Stimulated activated CD4-positive, alpha-beta T cell treated with anti-CD3 and anti-CD28 coated beads, Interleukin-15, amount 100 ng/mL, for 1 hour (primary cell): ENCODE measurements around the gene CDH8.
"Not testable (repeated sequence)": the region's sequence is repeated elsewhere in the genome, so short reads cannot be mapped to it uniquely, and the experiment has no call there.

Experiments
- DNase-seq, 2 donors: peaks; one replicate each; pipeline ENCODE4 v3.0.0-alpha.2; 2020; ENCODE audit warnings: low read depth in 1 of 2, low spot score in 1 of 2

Gene CDH8

DNA sequence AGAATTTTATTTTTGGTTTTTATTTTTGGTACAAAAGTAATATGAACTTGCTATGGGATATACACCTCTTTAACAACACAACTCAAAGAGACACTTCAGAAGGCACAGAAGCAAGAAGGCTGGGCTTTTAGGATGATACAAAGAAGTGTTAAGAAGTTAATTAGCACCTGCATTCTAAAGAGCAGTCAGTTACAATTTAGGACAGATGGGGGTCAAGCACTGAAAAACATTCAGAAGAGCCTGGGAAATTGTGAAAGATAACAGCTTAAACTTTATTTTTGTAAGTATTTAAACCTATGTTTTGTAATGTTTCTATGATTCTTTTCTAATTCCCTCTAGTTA lies 163.5 kb downstream of the CDH8 start:
- DNase-seq: no peak

DNA sequence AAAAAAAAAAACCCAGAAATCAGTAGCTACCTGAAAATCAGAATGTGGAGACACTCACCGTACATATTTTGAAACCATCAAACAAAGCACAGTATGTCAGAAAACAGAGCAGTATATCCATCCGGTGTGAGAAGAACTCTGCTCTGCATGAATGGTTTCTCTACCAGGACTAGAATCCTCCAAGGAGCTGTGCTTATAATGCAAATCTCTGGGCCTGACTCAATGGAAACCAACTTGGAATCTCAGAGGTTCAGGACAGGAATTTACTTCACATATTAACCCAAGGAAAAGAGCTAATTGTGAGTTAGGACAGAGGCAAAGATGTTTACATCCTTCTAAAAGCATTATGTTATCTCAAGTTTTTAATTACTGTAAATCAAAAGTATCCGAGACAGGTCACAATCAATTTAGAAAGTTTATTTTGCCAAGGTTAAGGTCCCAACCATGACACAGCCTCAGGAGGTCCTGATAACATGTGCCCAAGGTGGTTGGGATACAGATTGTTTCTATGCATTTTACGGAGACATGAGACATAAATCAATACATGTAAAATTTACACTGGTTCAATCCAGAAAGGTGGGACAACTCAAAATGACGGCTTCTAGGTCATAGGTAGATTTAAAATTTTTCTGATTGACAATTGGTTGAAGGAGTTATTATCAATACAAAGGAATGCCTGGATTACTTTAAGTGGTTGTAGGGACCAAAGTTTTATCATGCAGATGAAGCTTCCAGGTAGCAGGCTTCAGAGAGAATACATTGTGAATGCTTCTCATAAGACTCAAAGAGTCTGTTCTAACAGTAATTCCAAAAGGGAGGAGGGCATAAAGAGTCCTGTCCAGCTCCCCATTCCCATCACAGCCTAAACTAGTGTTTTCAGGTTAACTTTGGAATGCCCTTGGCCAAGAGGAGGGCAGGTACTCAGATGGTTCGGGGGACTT lies 164.1 kb downstream of the CDH8 start:
- DNase-seq: no peak

DNA sequence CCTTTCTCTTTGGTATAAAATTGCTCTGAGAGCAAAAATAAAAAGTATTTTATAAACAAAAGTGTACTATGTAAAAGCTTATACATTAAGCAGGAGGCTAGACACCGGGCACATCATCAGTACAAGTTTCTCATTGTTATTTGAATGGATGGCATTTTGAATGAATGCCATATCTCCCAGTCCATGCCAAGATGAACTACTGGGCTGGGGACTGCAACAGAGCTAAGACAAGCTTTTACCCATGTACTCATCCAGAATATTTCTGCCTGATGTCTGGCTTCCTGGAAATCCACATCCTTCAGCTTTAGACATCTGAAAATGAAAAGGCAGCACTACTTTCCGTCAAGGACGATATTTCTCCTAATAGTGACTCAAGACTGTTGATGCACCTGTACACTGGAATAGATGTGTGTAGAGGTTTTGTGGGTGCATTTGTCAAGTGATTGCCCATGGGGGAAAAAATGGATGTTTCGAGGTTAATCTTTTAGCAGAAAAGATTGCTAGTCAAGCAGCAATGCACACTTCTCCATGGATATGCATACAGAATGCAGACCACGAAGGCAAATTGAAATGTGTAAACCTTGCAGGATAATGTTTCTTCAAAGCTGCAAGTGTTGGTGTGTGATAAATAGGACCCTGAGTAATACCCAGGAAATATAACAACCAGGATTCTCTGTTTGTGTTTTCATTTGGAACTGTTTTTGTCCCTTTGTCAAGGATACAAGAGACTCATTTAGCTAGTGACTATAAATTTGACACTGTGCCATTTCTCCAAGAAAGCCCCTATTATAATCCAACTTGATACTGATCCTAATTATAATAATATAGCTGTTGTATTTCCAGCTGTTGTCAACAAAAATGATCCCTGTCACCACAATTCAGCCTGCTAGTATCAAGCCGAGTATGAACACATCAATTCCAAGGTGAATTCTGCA lies 173.8 kb downstream of the CDH8 start:
- no peak for DNase-seq

DNA sequence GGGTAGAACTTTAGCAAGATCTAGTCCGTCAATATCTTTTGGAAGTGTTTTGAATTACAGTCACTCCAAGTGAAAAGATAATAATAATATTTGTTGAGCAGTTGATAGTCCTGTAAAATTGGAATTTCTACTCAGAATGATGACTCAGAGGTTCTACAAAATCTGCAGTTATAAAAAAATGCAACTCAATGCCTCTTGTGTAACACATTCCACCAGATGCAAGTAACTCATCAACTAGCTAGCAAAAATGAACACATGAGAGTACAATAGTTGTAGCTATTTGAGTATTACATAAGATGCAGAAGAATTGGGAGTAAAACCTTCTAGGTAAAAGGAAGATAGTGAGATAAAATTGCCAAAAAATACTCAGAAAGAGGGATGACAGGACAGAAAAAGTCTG lies 177.2 kb downstream of the CDH8 start:
- no peak for DNase-seq

DNA sequence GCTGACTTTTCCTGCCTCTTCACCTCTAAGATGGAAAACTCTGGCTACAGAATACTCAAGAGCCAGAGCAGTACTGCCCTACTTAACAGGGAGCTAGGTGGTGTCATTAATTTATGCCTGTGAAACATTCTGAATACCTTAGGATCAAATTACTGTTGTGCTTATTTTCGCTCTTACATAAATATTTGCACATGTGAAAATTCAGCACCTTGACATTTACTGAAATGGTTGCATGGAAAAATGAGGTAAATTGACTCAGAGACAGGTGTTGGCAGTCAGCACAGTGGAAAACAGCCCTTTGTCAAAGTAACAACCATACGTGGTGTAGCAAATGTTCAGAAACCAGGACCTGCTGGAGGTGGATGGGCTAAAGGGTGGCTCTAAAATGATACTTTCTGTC lies 193.6 kb downstream of the CDH8 start:
- DNase-seq: no peak

DNA sequence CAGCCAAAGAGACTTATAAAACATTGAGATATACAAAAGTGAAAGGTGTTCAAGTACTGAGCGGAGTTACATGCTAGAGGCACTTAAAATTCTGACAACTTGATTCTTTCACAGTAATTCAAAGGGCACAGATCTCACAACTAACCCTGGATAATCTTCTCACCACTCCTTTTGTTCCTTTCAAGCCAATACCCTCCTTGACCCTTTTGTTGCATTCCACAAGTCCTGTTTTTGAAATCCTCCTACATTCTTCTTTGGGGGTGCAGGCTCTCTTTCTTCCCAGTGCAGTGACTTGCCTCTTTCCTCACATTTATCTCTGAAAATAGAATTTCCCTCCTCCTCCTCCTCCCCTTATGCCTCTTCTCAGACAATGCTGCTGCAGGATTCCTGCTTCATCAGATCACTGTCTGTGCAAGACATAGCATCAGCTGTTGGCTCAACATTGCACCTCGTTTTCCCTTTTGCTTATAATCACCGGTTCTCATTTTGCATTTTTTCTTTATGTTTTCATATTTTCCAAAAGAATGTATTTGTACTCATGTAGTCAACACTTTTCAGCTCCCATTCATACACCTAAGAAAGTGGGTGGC lies 199.3 kb downstream of the CDH8 start:
- no peak for DNase-seq

DNA sequence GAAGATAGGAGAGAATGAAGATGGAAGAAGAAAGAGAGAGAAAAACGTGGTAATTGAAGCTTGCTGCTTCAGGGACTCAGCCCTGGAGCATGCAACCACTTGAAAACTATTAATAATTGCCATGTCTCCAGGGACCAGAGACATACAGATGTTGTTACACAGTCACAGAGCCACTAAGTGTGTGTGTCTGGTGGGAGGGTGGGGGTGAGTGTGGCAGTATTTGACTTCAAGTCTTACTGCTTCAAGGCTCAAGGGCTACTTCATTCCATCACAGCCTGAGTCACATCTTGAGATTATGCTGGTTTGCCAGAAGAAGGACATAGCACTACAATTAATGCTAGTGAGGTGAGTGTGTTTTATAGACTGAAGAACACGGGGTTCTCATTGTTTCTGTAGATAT lies 202.2 kb downstream of the CDH8 start:
- no peak for DNase-seq

DNA sequence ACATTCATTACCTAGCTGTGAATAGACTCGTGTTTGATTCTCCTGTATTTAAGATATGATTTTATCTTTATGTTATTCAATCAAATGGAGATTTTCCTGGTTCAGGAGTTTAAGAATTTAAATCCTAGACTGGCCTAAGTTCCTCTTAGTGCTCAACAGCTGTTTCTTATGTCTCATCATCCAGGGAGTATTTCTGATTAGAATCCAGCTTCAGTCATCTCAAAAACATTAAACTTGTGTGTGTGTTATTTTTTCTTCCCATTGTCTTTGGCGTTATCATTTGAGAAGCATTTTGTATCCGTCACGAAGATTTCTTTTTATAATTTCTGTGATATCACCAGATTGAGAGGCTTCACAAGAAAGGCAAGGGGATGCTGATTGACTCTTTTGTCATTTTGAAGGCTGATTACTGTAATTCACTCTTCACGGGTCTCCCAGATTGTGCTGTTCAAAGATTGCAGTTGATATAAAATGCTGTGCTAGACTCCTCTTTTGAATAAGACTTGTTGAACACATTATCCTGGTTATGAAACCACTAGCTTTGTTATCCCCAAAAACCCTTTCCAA lies 204.8 kb downstream of the CDH8 start:
- DNase-seq: no peak

DNA sequence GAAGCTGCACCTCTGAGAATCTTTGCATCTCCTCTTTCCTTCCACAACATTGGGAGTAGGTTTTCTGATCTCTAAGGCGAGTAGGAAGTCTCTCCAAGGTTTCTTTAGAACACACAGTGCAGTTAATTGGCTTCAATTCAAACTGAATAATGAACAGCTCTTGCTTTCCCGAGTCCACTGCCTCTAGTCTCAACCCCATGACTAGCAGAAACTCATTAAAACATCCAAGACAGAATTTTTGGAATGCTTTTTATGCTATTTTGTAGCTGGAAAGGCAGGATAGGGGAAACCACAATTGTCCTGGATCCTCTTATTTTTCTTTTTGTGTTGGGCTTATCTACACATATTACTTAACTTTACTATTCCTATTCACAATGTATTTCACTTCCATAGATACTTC lies 206.6 kb downstream of the CDH8 start:
- no peak for DNase-seq

DNA sequence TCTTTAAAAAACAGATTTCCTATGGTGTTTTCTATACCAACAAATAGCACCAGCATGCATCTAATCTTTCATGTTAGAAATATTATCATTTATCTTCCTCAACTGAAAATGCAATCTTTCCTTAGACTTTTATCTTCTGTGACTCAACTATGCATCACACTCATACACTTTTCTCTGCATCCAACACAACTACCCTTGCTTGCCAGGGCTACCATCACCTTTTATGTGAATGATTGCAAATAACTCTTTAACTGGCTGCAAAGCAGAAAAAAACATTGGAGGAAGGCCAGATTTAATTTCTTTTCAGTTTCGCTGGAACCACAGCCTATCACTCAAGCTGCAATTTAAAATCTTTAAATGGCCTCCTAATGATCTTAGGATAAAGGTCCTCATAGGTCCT lies 212.9 kb downstream of the CDH8 start:
- no peak for DNase-seq

DNA sequence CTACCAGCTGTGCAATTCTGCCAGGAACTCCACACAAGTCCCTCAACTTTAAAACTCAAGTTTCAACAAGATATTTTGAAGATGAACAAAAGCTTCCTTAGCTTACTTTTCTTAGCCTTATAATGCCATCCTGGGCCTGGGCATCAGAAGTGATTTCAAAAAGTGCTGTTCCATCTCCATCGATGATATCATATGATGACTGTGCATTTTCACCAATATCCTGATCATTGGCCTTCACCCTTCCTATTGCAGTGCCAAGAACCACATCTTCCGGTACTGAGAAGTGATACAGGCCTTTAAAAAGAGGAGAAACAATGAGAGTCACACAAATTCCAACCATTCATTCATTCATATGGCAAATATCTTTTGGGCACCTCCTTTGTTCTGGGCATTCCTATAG lies 215.4 kb downstream of the CDH8 start:
- DNase-seq: no peak

DNA sequence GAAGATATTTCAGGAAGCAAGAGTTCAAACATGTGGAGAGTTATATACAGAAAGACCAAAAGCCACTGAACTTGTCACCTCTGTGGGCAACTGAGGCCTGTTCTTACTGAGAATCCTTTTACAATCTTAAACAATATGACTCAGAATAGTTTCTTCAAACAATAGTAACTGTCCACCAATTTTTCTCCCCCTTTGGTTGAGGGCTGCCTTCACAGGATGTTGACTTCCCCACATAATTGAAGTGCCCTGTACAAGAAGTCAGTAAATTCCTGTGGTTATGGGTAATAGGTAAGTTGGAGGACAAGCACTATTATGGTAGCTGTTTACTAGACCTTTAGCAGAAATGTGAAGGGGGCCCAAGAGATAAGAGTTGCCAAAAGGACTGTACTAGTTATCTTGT lies 215.8 kb downstream of the CDH8 start:
- DNase-seq: no peak

DNA sequence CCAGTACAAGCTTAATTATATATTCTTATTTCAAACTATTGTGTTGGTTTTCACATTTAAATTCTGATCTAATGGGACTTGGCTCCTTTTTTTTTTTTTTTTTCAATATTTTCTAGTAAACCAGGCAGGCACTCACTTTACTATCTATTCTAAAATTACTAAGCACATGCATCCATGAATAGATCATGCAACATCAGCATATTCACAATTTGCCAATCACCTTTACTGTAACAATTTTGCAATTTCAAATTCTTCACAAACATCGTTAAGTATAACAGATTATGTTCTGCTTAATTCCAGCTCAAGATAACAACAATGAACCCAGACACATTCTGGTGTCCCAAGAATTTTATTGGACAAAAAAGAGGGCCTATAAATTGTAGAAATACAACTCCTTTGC lies 217.4 kb downstream of the CDH8 start:
- no peak for DNase-seq

DNA sequence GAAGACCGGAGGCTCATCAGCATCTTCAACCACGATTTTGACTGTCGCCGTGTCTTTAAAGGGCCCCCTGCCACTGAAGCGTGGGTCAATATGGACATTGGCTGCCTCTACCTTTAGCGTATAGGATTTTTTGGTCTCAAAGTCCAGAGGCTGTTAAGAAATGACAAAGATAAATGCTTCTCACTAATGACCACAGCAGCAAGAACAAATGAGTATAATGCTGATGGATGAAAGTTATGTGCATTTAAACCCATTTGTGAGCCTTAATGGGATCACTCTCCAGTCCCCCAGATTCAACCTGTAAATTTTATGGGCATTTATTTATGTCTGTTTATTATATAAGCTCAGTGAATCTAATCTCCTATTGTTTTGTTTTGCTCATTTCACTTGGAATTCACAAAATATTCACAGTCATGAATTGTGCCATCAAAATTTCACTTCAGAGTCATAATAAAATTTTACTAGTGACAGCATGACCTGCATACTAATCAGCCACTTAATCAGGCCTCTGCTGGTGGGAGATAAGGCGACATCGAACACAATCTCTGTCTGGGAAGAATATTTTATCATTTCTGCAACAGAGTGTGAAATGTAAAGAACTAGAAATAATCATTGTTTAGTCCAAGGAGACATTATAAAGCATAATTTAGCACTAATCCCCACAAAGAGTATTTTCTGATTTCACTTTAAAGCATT lies 218.5 kb downstream of the CDH8 start:
- no peak for DNase-seq

DNA sequence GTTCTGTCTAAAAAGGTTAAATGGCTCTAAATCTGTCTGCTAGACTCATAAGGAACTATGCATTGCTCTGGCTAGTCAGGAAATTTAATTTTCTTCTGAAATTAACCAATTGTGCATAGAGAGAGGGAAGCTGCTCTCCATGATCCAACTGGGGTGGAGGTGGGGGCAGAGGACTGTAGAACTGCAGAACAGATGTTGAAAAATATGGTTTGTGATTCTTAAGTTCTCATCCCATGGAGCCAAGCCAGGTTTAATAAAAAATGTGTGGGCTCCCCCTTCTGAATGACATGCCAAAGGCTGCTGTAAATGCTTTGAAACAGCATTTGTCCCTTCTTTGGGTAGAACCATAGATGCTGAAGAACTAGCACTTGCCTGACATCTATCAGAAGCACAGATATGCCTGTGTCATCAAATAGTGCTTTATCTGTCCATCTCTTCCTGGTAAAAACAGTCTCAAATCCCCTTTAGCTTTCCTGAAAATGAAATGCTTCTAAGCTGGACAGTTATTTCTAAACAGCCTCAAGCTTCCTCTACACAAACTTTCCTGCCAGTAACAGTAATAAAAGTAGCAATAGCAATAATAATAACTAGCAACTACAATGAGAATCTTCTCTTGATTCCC lies 221.4 kb downstream of the CDH8 start:
- no peak for DNase-seq

DNA sequence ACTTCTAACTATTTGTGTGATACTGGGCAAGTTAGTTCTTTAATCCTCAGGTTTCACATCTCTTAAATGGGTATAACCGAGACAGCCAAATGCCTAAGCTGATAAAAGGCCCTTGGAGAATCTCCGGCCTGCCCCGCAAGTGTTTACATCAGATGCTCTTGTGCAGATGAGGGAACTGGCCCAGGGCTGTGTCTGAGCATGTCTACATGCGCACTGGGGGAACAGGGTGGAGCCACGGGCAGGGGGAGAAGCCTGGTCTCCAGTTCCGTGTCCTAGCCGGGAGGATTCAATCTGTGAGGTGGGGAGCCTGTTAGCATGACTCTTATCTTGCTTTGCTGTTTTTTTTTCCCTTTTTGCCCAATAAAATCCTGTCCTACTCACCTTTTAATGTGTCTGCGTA lies 222.9 kb downstream of the CDH8 start:
- no peak for DNase-seq

DNA sequence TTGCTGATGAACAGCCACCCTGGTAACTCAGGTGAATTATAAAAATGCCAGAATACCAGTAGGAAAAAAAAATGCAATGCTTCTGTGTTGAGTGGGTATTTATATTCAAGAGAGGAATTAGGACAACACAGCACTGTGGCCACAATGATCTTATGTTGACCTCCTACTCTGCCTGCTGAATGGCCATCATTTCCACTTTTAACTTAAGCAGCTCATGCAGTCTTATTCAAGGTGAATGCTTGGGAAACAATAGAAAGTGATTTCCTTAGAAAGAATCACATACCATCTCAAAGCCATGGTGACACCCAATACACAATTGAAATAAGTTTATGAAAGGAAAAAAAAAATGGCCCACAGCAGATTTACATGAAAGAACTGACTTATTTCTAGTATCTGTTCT lies 224.0 kb downstream of the CDH8 start:
- no peak for DNase-seq

DNA sequence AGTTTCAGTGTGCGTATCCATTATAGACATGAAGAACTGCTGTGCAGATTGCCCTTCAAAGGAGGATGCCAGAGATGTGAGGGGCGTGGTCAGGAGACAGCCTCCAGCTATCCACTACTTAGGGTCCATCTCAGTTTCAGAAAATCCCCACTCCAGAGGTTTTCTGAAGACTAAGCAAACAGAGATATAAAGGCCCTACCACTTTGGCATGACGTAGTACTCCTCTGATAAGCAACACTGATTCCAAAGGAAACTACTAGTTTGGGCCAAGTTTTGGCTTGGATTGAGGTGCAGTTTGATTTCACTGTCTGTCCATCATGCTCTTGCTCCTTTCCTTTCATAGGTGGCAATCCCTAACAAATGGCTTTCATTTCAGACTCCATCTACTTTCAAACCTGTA lies 228.7 kb downstream of the CDH8 start:
- no peak for DNase-seq

DNA sequence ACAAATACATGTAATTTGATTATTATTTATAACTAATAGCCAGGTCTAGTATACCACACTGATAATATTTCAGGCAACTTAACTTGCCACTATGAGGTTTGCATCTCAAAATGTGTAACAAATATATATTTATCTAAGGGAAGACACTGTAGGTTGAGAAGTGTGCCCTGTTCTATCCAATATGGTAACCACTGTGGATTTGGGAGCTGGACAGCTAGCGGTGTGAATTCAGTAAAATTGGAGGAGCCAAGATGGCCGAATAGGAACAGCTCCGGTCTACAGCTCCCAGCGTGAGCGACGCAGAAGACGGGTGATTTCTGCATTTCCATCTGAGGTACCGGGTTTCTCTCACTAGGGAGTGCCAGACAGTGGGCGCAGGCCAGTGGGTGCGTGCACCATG lies 235.0 kb downstream of the CDH8 start:
- DNase-seq: not testable (repeated sequence)

DNA sequence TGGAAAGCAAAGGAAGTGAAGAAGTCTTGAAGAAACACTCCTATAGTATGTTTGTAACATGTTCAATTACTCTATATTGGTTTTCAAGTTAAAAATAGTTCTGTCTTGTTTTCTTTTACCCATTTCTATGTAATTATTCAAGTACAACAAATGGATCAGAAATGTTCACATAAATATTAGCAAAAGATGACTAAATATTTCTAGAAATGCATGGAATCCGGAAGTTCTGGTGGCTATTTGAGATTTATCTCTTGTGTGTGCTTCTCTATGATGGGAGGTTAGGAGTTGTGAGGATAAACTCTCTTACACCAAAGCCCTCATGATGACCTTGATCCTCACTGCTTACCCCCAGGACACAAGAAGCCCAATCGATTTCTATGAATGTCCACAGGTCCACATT lies 237.5 kb downstream of the CDH8 start:
- no peak for DNase-seq
